ENCODE data around the gene CTNNBL1. TPM values are rescaled to one million over a fixed set of nuclear protein-coding genes. Genes with fewer than 3 reads are reported as not detected.

CTNNBL1 gene
- polyA plus RNA-seq, 4 donors: 36.2 to 66.5 (median 50.1) TPM

DNA sequence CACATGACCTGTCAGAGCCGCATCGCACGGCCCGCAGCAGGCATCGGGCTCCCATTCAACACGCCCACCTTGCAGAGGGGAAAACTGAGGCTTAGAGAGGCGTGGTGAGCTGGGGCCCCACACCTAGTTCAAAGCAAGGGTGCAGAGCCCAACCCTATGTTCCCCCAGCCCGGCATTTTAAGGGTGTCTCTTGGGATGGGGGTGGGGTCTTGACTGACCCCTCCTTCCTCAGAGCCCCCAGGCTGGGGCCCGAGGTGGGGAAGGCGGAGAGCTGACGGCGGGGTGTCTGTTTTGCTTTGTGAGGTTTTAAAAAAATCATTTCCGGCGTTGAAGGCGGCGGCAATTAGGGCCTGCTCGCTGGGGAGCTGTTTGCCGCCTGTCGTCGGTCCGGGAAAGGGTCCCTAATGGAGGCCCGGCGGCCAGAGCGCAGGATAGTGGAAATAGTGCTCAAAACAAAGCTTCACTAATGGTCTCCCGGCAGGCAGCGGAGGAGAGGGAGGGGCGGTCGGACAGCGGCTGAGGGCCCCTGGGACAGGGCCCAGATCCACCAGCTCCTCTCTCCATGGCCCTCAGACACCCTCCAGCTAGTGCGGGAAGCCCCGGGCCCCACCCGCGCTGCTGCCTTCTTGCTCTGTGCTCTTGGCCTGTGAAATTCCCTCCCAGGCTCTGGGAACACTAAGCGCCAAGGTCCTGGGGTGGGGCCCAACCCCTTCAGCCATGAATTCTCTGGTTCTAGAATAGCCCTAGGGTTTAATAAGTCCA is 221.0 kb downstream of the CTNNBL1 start:
- no peaks in the 10 kb centered on the region for H3K9me3 ChIP-seq (ENCODE audit: control insufficient read depth in 2 of 2, insufficient read depth in 1 of 2, low read depth in 1 of 2, low read length in 1 of 2)
- peak in 1 of 2 donors; percentile 80 for DNase-seq
- peak overlapping the region in 1 of 3 donors; percentile 46 for H3K27ac ChIP-seq (ENCODE audit: low read depth in 1 of 3, low read length in 2 of 3)
- FAIRE-seq: no peak
- WGBS, 3 donors: 8 to 15% (median 12%) methylated on average over 34 of the region's 34 CpGs
- peaks cover 0 to 16% (median 0%) of the 10 kb centered on the region in 3 donors for H3K4me1 ChIP-seq (ENCODE audit: control insufficient read depth in 3 of 3, insufficient read depth in 2 of 3, low read depth in 1 of 3, low read length in 2 of 3)
- H3K4me3 ChIP-seq (ENCODE audit: low read depth in 1 of 3, low read length in 3 of 3): peak overlapping the region in 1 of 3 donors; percentile 32
- H3K27me3 ChIP-seq (ENCODE audit: control insufficient read depth in 3 of 3, insufficient read depth in 3 of 3, low read length in 3 of 3): peaks cover 0 to 11% (median 6%) of the 10 kb centered on the region in 3 donors
- H3K36me3 ChIP-seq (ENCODE audit: control insufficient read depth in 3 of 3, insufficient read depth in 2 of 3, low read depth in 1 of 3, low read length in 3 of 3): no peaks in the 10 kb centered on the region

- peaks cover 0 to 14% (median 6%) of the 10 kb centered on the region in 3 donors for H3K27me3 ChIP-seq (ENCODE audit: control insufficient read depth in 3 of 3, insufficient read depth in 3 of 3, low read length in 3 of 3)
- H3K27ac ChIP-seq (ENCODE audit: low read depth in 1 of 3, low read length in 2 of 3): peak overlapping the region in 1 of 3 donors; percentile 46
- WGBS, 3 donors: 58 to 65% (median 59%) methylated on average over 10 of the region's 10 CpGs
- DNase-seq: no peak
- no peak for FAIRE-seq
- peak overlapping the region in 1 of 3 donors; percentile 32 for H3K4me3 ChIP-seq (ENCODE audit: low read depth in 1 of 3, low read length in 3 of 3)
- peaks cover 0 to 16% (median 0%) of the 10 kb centered on the region in 3 donors for H3K4me1 ChIP-seq (ENCODE audit: control insufficient read depth in 3 of 3, insufficient read depth in 2 of 3, low read depth in 1 of 3, low read length in 2 of 3)
- H3K36me3 ChIP-seq (ENCODE audit: control insufficient read depth in 3 of 3, insufficient read depth in 2 of 3, low read depth in 1 of 3, low read length in 3 of 3): no peaks in the 10 kb centered on the region
- H3K9me3 ChIP-seq (ENCODE audit: control insufficient read depth in 2 of 2, insufficient read depth in 1 of 2, low read depth in 1 of 2, low read length in 1 of 2): no peaks in the 10 kb centered on the region
Measured at GRCh38 chr20:37915434-37915787, 221.6 kb downstream of the CTNNBL1 start.

GRCh38 chr20:37915800-37916570 is 222.2 kb downstream of the CTNNBL1 start:
- Histone ChIP-seq H3K27ac (ENCODE audit: low read depth in 1 of 3, low read length in 2 of 3) (no peak overlapping the region), H3K4me1 (ENCODE audit: control insufficient read depth in 3 of 3, insufficient read depth in 2 of 3, low read depth in 1 of 3, low read length in 2 of 3) (peaks cover 0 to 16% (median 0%) of the 10 kb centered on the region in 3 donors), H3K36me3 (ENCODE audit: control insufficient read depth in 3 of 3, insufficient read depth in 2 of 3, low read depth in 1 of 3, low read length in 3 of 3) (no peaks in the 10 kb centered on the region), H3K4me3 (ENCODE audit: low read depth in 1 of 3, low read length in 3 of 3) (no peak overlapping the region), H3K9me3 (ENCODE audit: control insufficient read depth in 2 of 2, insufficient read depth in 1 of 2, low read depth in 1 of 2, low read length in 1 of 2) (no peaks in the 10 kb centered on the region), H3K27me3 (ENCODE audit: control insufficient read depth in 3 of 3, insufficient read depth in 3 of 3, low read length in 3 of 3) (peaks cover 0 to 14% (median 6%) of the 10 kb centered on the region in 3 donors)
- FAIRE-seq (no peak), DNase-seq (peak in 1 of 2 donors; percentile 59)
- 13 to 25% (median 21%) methylated on average over 21 of the region's 21 CpGs for WGBS, 3 donors

GRCh38 chr20:37917461-37917860 is 223.6 kb downstream of the CTNNBL1 start:
- FAIRE-seq: no peak
- DNase-seq: no peak
- H3K4me1 ChIP-seq (ENCODE audit: control insufficient read depth in 3 of 3, insufficient read depth in 2 of 3, low read depth in 1 of 3, low read length in 2 of 3): peaks cover 0 to 16% (median 0%) of the 10 kb centered on the region in 3 donors
- no peaks in the 10 kb centered on the region for H3K9me3 ChIP-seq (ENCODE audit: control insufficient read depth in 2 of 2, insufficient read depth in 1 of 2, low read depth in 1 of 2, low read length in 1 of 2)
- H3K4me3 ChIP-seq (ENCODE audit: low read depth in 1 of 3, low read length in 3 of 3): no peak overlapping the region
- 62 to 84% (median 64%) methylated on average over 12 of the region's 12 CpGs for WGBS, 3 donors
- H3K27ac ChIP-seq (ENCODE audit: low read depth in 1 of 3, low read length in 2 of 3): no peak overlapping the region
- H3K27me3 ChIP-seq (ENCODE audit: control insufficient read depth in 3 of 3, insufficient read depth in 3 of 3, low read length in 3 of 3): peaks cover 0 to 10% (median 4%) of the 10 kb centered on the region in 3 donors
- no peaks in the 10 kb centered on the region for H3K36me3 ChIP-seq (ENCODE audit: control insufficient read depth in 3 of 3, insufficient read depth in 2 of 3, low read depth in 1 of 3, low read length in 3 of 3)

DNA sequence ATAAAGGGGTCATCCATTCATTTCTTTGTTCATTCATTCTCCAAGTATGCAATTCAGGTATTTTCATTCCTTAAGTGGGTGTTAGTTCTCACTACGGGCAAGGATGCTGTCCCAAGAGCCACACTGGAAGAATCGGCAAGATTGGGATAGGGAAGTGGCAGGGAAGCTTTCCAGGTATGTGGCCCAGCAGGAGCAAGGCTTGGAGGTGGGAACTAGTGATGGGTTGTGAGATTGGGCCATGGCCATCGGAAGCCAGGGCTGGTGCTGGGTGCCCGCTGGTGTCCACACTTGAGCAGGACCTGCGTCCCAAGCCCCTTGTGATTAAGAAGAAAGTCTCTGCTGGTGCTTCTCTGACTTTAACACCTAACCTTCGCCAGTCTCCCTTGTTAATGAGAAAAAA is 224.2 kb downstream of the CTNNBL1 start:
- DNase-seq (no peak), FAIRE-seq (no peak)
- H3K4me1 ChIP-seq (ENCODE audit: control insufficient read depth in 3 of 3, insufficient read depth in 2 of 3, low read depth in 1 of 3, low read length in 2 of 3): peaks cover 0 to 16% (median 0%) of the 10 kb centered on the region in 3 donors
- no peaks in the 10 kb centered on the region for H3K36me3 ChIP-seq (ENCODE audit: control insufficient read depth in 3 of 3, insufficient read depth in 2 of 3, low read depth in 1 of 3, low read length in 3 of 3)
- peaks cover 0 to 10% (median 3%) of the 10 kb centered on the region in 3 donors for H3K27me3 ChIP-seq (ENCODE audit: control insufficient read depth in 3 of 3, insufficient read depth in 3 of 3, low read length in 3 of 3)
- no peak overlapping the region for H3K4me3 ChIP-seq (ENCODE audit: low read depth in 1 of 3, low read length in 3 of 3)
- WGBS, 3 donors: 88 to 89% (median 89%) methylated on average over 6 of the region's 6 CpGs
- no peak overlapping the region for H3K27ac ChIP-seq (ENCODE audit: low read depth in 1 of 3, low read length in 2 of 3)
- H3K9me3 ChIP-seq (ENCODE audit: control insufficient read depth in 2 of 2, insufficient read depth in 1 of 2, low read depth in 1 of 2, low read length in 1 of 2): no peaks in the 10 kb centered on the region

GRCh38 chr20:37919389-37920040 is 225.7 kb downstream of the CTNNBL1 start:
- FAIRE-seq: no peak
- H3K36me3 ChIP-seq (ENCODE audit: control insufficient read depth in 3 of 3, insufficient read depth in 2 of 3, low read depth in 1 of 3, low read length in 3 of 3): no peaks in the 10 kb centered on the region
- H3K9me3 ChIP-seq (ENCODE audit: control insufficient read depth in 2 of 2, insufficient read depth in 1 of 2, low read depth in 1 of 2, low read length in 1 of 2): no peaks in the 10 kb centered on the region
- H3K27ac ChIP-seq (ENCODE audit: low read depth in 1 of 3, low read length in 2 of 3): no peak overlapping the region
- peaks cover 0 to 16% (median 0%) of the 10 kb centered on the region in 3 donors for H3K4me1 ChIP-seq (ENCODE audit: control insufficient read depth in 3 of 3, insufficient read depth in 2 of 3, low read depth in 1 of 3, low read length in 2 of 3)
- H3K27me3 ChIP-seq (ENCODE audit: control insufficient read depth in 3 of 3, insufficient read depth in 3 of 3, low read length in 3 of 3): peaks cover 0 to 3% (median 3%) of the 10 kb centered on the region in 3 donors
- WGBS, 3 donors: 42 to 55% (median 51%) methylated on average over 5 of the region's 5 CpGs
- H3K4me3 ChIP-seq (ENCODE audit: low read depth in 1 of 3, low read length in 3 of 3): no peak overlapping the region
- DNase-seq: no peak

GRCh38 chr20:37920270-37920669 is 226.4 kb downstream of the CTNNBL1 start:
- Histone ChIP-seq H3K27ac (ENCODE audit: low read depth in 1 of 3, low read length in 2 of 3) (no peak overlapping the region), H3K4me1 (ENCODE audit: control insufficient read depth in 3 of 3, insufficient read depth in 2 of 3, low read depth in 1 of 3, low read length in 2 of 3) (peaks cover 0 to 9% (median 0%) of the 10 kb centered on the region in 3 donors), H3K36me3 (ENCODE audit: control insufficient read depth in 3 of 3, insufficient read depth in 2 of 3, low read depth in 1 of 3, low read length in 3 of 3) (no peaks in the 10 kb centered on the region), H3K27me3 (ENCODE audit: control insufficient read depth in 3 of 3, insufficient read depth in 3 of 3, low read length in 3 of 3) (peaks cover 0 to 3% (median 3%) of the 10 kb centered on the region in 3 donors), H3K9me3 (ENCODE audit: control insufficient read depth in 2 of 2, insufficient read depth in 1 of 2, low read depth in 1 of 2, low read length in 1 of 2) (no peaks in the 10 kb centered on the region), H3K4me3 (ENCODE audit: low read depth in 1 of 3, low read length in 3 of 3) (no peak overlapping the region)
- DNase-seq (no peak), FAIRE-seq (no peak)
- WGBS, 3 donors: 27 to 40% (median 33%) methylated on average over 6 of the region's 6 CpGs

GRCh38 chr20:37920679-37921322 is 227.0 kb downstream of the CTNNBL1 start:
- DNase-seq (no peak), FAIRE-seq (no peak)
- no peak overlapping the region for H3K27ac ChIP-seq (ENCODE audit: low read depth in 1 of 3, low read length in 2 of 3)
- H3K36me3 ChIP-seq (ENCODE audit: control insufficient read depth in 3 of 3, insufficient read depth in 2 of 3, low read depth in 1 of 3, low read length in 3 of 3): no peaks in the 10 kb centered on the region
- 47 to 68% (median 57%) methylated on average over 1 of the region's 1 CpG for WGBS, 3 donors
- no peaks in the 10 kb centered on the region for H3K9me3 ChIP-seq (ENCODE audit: control insufficient read depth in 2 of 2, insufficient read depth in 1 of 2, low read depth in 1 of 2, low read length in 1 of 2)
- H3K27me3 ChIP-seq (ENCODE audit: control insufficient read depth in 3 of 3, insufficient read depth in 3 of 3, low read length in 3 of 3): peaks cover 0 to 3% (median 3%) of the 10 kb centered on the region in 3 donors
- peaks cover 0 to 6% (median 0%) of the 10 kb centered on the region in 3 donors for H3K4me1 ChIP-seq (ENCODE audit: control insufficient read depth in 3 of 3, insufficient read depth in 2 of 3, low read depth in 1 of 3, low read length in 2 of 3)
- H3K4me3 ChIP-seq (ENCODE audit: low read depth in 1 of 3, low read length in 3 of 3): no peak overlapping the region

All from small intestine (tissue), 7 donors.